ENCODE results near the gene CATSPERE. TPM values are rescaled to one million over a fixed set of nuclear protein-coding genes. Genes with fewer than 3 reads are reported as not detected.

The CATSPERE gene
- total and polyA plus RNA-seq, 8 donors, result 0.31 to 4.6 (median 0.63) TPM; not detected in 4

DNA sequence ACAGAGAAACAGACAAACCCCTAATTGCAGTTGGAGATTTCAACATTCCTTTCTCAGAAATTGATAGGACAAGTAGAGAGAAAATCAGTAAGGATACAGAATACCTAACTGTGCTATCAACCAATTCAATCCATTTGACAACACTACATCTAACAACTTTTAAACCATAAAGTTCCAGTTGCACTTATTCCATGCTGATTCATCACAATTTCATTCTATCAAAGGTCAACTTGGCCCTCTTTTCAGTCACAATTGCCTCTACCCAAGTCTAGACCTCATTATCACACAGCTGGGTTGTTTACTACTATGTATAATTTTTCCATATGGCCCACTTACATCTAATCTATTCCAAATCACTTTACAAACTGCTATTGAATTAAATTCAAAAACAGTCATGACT, 172.1 kb downstream of the CATSPERE start:
- no peak for DNase-seq
- intact Hi-C loops (cut with DNase I; ENCODE audit: low total_unique reads), result no loop called here
- Histone ChIP-seq H3K4me1 (no peaks in the 10 kb centered on the region), H3K36me3 (no peaks in the 10 kb centered on the region), H3K4me3 (no peak overlapping the region), H3K27me3 (no peaks in the 10 kb centered on the region), H3K27ac (no peak overlapping the region), H3K9me3 (no peaks in the 10 kb centered on the region)
- TF ChIP-seq, protein P1, sequence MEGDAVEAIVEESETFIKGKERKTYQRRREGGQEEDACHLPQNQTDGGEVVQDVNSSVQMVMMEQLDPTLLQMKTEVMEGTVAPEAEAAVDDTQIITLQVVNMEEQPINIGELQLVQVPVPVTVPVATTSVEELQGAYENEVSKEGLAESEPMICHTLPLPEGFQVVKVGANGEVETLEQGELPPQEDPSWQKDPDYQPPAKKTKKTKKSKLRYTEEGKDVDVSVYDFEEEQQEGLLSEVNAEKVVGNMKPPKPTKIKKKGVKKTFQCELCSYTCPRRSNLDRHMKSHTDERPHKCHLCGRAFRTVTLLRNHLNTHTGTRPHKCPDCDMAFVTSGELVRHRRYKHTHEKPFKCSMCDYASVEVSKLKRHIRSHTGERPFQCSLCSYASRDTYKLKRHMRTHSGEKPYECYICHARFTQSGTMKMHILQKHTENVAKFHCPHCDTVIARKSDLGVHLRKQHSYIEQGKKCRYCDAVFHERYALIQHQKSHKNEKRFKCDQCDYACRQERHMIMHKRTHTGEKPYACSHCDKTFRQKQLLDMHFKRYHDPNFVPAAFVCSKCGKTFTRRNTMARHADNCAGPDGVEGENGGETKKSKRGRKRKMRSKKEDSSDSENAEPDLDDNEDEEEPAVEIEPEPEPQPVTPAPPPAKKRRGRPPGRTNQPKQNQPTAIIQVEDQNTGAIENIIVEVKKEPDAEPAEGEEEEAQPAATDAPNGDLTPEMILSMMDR (IDR thresholded peaks at IDR 0.05), result no peak
- TF ChIP-seq POLR2A (IDR thresholded peaks at IDR 0.05), result no peak
- no peak for TF ChIP-seq POLR2AphosphoS5 (IDR thresholded peaks at IDR 0.05)
- TF ChIP-seq EP300 (IDR thresholded peaks at IDR 0.05), result no peak

- TF ChIP-seq, protein P1 (IDR thresholded peaks at IDR 0.05), result no peak
- TF ChIP-seq EP300 (IDR thresholded peaks at IDR 0.05), result no peak
- TF ChIP-seq POLR2AphosphoS5 (IDR thresholded peaks at IDR 0.05), result no peak
- no peak for TF ChIP-seq POLR2A (IDR thresholded peaks at IDR 0.05)
- WGBS, 5 donors, result 91 to 95% (median 92%) methylated on average over 6 of the region's 6 CpGs
Observed at GRCh38 chr1:244634546-244634945, 173.5 kb downstream of the CATSPERE start.

GRCh38 chr1:244636488-244637259, 175.6 kb downstream of the CATSPERE start:
- WGBS, 5 donors, result 86 to 88% (median 88%) methylated on average over 10 of the region's 10 CpGs
- TF ChIP-seq POLR2AphosphoS5 (IDR thresholded peaks at IDR 0.05) (no peak), EP300 (IDR thresholded peaks at IDR 0.05) (no peak), POLR2A (IDR thresholded peaks at IDR 0.05) (no peak)
- TF ChIP-seq, protein P1 (IDR thresholded peaks at IDR 0.05), result no peak
- Histone ChIP-seq H3K4me3 (no peak overlapping the region), H3K27me3 (no peaks in the 10 kb centered on the region), H3K9me3 (no peaks in the 10 kb centered on the region), H3K27ac (no peak overlapping the region), H3K4me1 (no peaks in the 10 kb centered on the region), H3K36me3 (no peaks in the 10 kb centered on the region)
- intact Hi-C loops (cut with DNase I; ENCODE audit: low total_unique reads), result no loop called here
- no peak for DNase-seq

More at GRCh38 chr1:244634546-244634945, 173.5 kb downstream of the CATSPERE start:
- Histone ChIP-seq H3K36me3 (no peaks in the 10 kb centered on the region), H3K27ac (no peak overlapping the region), H3K27me3 (no peaks in the 10 kb centered on the region), H3K4me1 (no peaks in the 10 kb centered on the region), H3K9me3 (no peaks in the 10 kb centered on the region), H3K4me3 (no peak overlapping the region)
- intact Hi-C loops (cut with DNase I; ENCODE audit: low total_unique reads), result no loop called here
- no peak for DNase-seq

DNA sequence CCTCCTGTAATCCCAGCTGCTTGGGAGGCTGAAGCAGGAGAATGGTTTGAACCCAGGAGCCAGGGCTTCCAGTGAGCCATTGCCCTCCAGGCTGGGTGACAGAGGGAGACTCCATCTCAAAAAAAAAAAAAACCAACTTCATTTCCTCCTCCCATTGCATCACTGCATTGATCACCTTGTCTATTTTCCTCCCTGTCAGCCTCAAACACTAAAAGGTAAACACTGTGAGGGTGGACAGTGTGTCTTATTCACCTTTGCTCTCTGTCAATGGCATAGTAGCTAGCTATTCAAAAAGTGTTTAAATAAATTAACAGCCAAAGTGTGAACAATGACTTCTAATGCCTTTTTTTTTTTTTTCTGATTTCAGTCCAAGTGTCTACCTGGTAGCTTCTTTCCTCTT, 178.5 kb downstream of the CATSPERE start:
- no peaks in the 10 kb centered on the region for H3K27me3 ChIP-seq
- no peak overlapping the region for H3K27ac ChIP-seq
- intact Hi-C loops (cut with DNase I; ENCODE audit: low total_unique reads), result no loop called here
- H3K4me3 ChIP-seq, result no peak overlapping the region
- TF ChIP-seq, protein P1 (IDR thresholded peaks at IDR 0.05), result no peak
- TF ChIP-seq POLR2AphosphoS5 (IDR thresholded peaks at IDR 0.05) (no peak), EP300 (IDR thresholded peaks at IDR 0.05) (no peak), POLR2A (IDR thresholded peaks at IDR 0.05) (no peak)
- H3K36me3 ChIP-seq, result no peaks in the 10 kb centered on the region
- no peak for DNase-seq
- no peaks in the 10 kb centered on the region for H3K4me1 ChIP-seq
- no peaks in the 10 kb centered on the region for H3K9me3 ChIP-seq
